Uterus (tissue), 2 donors: ENCODE measurements around the gene SLC12A5.

Source experiments
- POLR2A ChIP-seq, 2 donors: fragments of 450-650 bp; IDR thresholded peaks; one replicate each; pipeline ENCODE4 v1.6.1; 2016; ENCODE audit warnings: antibody characterized with exemption in 2 of 2, mild to moderate bottlenecking in 1 of 2, moderate library complexity in 1 of 2
- TF ChIP-seq, protein P1 (sequence below), 4 experiments: fragments of 200-600 bp in 2 of 4; fragments of 450-650 bp in 2 of 4; sonication (generic) in 2 of 4; IDR thresholded peaks; one replicate each; pipeline ENCODE4 v1.5.1; 2016 to 2019; ENCODE audit warnings: antibody characterized with exemption in 4 of 4, mild to moderate bottlenecking in 2 of 4, moderate library complexity in 1 of 4

DNA sequence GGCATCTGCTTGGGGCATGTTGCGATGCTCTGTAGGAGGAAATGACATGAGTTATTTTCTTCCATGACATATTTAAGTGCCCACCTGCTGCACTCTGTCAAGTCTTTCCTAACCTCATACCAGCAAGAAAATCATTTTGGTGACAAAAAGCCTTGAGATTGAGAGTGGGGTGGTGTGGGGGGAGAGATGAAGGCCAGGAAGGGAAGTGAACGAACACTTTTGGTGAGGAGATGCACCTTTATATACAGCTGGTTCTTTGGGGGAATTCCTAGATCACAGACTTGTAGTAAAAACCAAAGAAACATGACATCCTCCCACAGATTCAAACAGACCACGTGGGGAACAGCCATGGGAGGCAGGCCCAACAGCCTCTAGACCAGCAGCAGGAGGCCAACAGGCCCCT lies 34.6 kb downstream of the SLC12A5 start:
- TF ChIP-seq, protein P1, sequence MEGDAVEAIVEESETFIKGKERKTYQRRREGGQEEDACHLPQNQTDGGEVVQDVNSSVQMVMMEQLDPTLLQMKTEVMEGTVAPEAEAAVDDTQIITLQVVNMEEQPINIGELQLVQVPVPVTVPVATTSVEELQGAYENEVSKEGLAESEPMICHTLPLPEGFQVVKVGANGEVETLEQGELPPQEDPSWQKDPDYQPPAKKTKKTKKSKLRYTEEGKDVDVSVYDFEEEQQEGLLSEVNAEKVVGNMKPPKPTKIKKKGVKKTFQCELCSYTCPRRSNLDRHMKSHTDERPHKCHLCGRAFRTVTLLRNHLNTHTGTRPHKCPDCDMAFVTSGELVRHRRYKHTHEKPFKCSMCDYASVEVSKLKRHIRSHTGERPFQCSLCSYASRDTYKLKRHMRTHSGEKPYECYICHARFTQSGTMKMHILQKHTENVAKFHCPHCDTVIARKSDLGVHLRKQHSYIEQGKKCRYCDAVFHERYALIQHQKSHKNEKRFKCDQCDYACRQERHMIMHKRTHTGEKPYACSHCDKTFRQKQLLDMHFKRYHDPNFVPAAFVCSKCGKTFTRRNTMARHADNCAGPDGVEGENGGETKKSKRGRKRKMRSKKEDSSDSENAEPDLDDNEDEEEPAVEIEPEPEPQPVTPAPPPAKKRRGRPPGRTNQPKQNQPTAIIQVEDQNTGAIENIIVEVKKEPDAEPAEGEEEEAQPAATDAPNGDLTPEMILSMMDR (IDR thresholded peaks at IDR 0.05) = no peak
- no peak for TF ChIP-seq POLR2A (IDR thresholded peaks at IDR 0.05)
